ENCODE data around the gene ASPSCR1. TPM values are rescaled to one million over a fixed set of nuclear protein-coding genes. Genes with fewer than 3 reads are reported as not detected.

The ASPSCR1 gene
- total and polyA plus RNA-seq, 10 of the 15 experiments (the other 5 are each of a cell fraction or from before 2014, with no cell fraction given) = 1.5 to 48.4 (median 25.4) TPM

DNA sequence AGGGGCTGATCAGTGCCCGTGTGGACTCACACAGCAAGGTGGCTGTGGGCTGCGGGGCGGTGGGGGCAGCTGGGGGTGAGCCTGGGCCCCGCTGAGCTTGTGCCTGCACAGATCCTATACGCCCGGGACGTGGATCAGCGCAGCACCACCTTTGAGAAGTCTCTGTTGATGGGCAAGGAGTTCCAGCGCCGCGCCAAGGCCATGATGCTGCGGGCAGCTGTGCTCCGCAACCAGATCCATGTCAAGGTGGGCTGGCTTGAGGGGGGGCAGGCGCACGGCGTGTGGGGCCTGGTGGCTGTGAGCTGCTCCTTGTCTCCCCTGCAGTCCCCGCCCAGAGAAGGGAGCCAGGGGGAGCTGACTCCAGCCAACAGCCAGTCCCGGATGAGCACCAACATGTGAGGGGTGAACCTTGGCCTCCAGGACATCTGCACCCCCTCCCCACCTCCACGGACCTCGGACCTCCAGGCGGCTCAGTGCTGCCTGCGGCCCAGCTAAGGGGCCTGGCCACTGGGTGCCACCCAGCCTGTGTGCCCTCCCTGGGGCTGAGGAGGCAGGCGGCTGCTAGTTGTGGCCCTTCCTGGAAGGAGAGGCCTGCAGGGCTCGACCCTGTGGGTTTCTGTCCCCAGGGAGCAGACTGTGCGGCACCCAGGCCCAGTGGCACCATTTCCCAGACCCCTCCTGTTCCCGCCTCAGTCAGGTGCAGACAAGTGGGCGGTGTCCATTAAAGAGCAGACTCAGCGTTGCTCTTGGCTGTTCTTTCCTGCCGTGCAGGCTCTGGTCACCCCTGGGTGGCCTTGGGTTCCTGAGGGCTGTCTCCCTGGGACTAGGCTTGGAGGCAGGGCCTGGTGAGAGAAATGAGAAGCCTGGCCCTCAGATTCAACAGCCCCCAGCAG is 79.5 kb downstream of the ASPSCR1 start:
- H2AFZ ChIP-seq (ENCODE audit: control insufficient read depth, low read depth, low read length) = no peak overlapping the region
- BruUV-seq (replicated peaks) = TSS peak; percentile 33
- no peak overlapping the region for H3K4me2 ChIP-seq (ENCODE audit: control insufficient read depth, insufficient read depth)
- TF ChIP-seq POLR2A (IDR thresholded peaks at IDR 0.05; ENCODE audit: low read depth, low read length) (peak; percentile 73), POLR2AphosphoS5 (IDR thresholded peaks at IDR 0.05; ENCODE audit: low read length) (peak; percentile 55), FOS (IDR thresholded peaks at IDR 0.05; ENCODE audit: borderline replicate concordance, extremely low read depth, insufficient read length) (no peak)
- in situ Hi-C loops (cut with MboI) (no loop called here), intact Hi-C loops (cut with micrococcal nuclease; ENCODE audit: unreplicated experiment) (no loop called here)
- H3K27ac ChIP-seq (ENCODE audit: control insufficient read depth, insufficient read depth) = no peak overlapping the region
- no peaks in the 10 kb centered on the region for H4K20me1 ChIP-seq (ENCODE audit: control insufficient read depth, insufficient read depth)
- ATAC-seq = no peak
- FAIRE-seq = no peak
- H3K4me1 ChIP-seq (ENCODE audit: control insufficient read depth, insufficient read depth, low read length) = peaks cover 4% of the 10 kb centered on the region
- DNase-seq (ENCODE audit: low read depth, low spot score) = no peak
- ChIA-PET SMC1A (ENCODE audit: uncharacterized antibody, unreplicated experiment) (no interaction called here), CTCF (no interaction called here), POLR2A (no interaction called here), RAD21 (ENCODE audit: unreplicated experiment) (no interaction called here)
- H3K27me3 ChIP-seq (replicated peaks in 1 of 2; ENCODE audit: control insufficient read depth in 2 of 2, insufficient read depth in 2 of 2, low read length in 1 of 2) = no peaks in the 10 kb centered on the region
- peaks cover 14% of the 10 kb centered on the region for H3K79me2 ChIP-seq (ENCODE audit: control insufficient read depth, insufficient read depth, low read length)
- 70% methylated on average over 23 of the region's 29 CpGs for WGBS (ENCODE audit: insufficient coverage, insufficient replicate concordance, low lambda C conversion rate, missing lambda C conversion rate)
- H3K9me3 ChIP-seq (replicated peaks; ENCODE audit: control insufficient read depth, insufficient read depth, low read length) = no peaks in the 10 kb centered on the region
- H3K4me3 ChIP-seq = no peak overlapping the region
- no peak overlapping the region for H3K9ac ChIP-seq (ENCODE audit: control insufficient read depth, insufficient read depth, low read length)
- H3K36me3 ChIP-seq (ENCODE audit: control insufficient read depth in 2 of 2, insufficient read depth in 2 of 2, low read length in 1 of 2) = peaks cover 3 to 36% of the 10 kb centered on the region in 2 experiments

DNA sequence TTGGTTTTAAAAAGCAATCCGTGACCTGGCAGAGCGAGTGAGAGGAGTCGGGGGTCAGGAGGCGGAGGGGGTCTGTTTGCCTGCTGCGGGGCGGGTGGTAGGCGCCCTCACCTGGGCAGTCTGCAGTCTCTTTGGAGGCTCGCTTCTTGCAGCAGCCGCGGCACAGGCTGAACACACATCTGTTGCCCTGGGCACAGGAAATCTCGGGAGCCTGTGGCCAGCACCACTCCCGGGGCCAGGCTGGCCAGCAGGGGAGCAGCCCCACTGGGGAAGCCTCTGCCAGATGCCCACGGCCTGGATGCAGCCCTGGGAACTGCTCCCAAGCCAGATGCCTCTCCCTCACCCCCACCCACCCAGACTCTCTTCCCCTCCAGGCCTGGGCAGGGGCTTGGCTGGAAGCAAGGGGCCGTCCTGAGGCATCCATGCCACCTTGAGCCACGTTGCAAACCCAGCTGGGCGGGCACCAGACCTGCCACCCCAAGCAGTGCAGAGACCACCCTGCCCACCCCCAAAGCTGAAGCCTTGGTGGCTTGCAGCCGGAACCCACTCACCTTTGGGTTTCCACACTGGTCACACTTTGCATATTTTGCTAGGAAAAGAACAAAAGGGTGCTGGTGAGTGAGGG is 80.9 kb downstream of the ASPSCR1 start:
- Histone ChIP-seq H3K9ac (ENCODE audit: control insufficient read depth, insufficient read depth, low read length) (no peak overlapping the region), H3K4me3 (no peak overlapping the region), H3K27me3 (replicated peaks in 1 of 2; ENCODE audit: control insufficient read depth in 2 of 2, insufficient read depth in 2 of 2, low read length in 1 of 2) (no peaks in the 10 kb centered on the region), H3K9me3 (replicated peaks; ENCODE audit: control insufficient read depth, insufficient read depth, low read length) (no peaks in the 10 kb centered on the region), H3K4me1 (ENCODE audit: control insufficient read depth, insufficient read depth, low read length) (peaks cover under 1% of the 10 kb centered on the region; the same call in 1 of the 2 replicates), H3K36me3 (ENCODE audit: control insufficient read depth in 2 of 2, insufficient read depth in 2 of 2, low read length in 1 of 2) (peaks cover 3 to 36% of the 10 kb centered on the region in 2 experiments), H3K4me2 (ENCODE audit: control insufficient read depth, insufficient read depth) (no peak overlapping the region), H3K27ac (ENCODE audit: control insufficient read depth, insufficient read depth) (no peak overlapping the region), H4K20me1 (ENCODE audit: control insufficient read depth, insufficient read depth) (no peaks in the 10 kb centered on the region), H3K79me2 (ENCODE audit: control insufficient read depth, insufficient read depth, low read length) (peaks cover under 1% of the 10 kb centered on the region; the same call in 1 of the 2 replicates), H2AFZ (ENCODE audit: control insufficient read depth, low read depth, low read length) (no peak overlapping the region)
- no peak for DNase-seq (ENCODE audit: low read depth, low spot score)
- intact Hi-C loops (cut with micrococcal nuclease; ENCODE audit: unreplicated experiment) = no loop called here
- SMC1A ChIA-PET (ENCODE audit: uncharacterized antibody, unreplicated experiment) = no interaction called here
- FAIRE-seq = no peak
- BruUV-seq (replicated peaks) = no TSS peak
- TF ChIP-seq, protein P1, sequence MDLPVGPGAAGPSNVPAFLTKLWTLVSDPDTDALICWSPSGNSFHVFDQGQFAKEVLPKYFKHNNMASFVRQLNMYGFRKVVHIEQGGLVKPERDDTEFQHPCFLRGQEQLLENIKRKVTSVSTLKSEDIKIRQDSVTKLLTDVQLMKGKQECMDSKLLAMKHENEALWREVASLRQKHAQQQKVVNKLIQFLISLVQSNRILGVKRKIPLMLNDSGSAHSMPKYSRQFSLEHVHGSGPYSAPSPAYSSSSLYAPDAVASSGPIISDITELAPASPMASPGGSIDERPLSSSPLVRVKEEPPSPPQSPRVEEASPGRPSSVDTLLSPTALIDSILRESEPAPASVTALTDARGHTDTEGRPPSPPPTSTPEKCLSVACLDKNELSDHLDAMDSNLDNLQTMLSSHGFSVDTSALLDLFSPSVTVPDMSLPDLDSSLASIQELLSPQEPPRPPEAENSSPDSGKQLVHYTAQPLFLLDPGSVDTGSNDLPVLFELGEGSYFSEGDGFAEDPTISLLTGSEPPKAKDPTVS (IDR thresholded peaks at IDR 0.05; ENCODE audit: low read depth, low read length) = no peak
- TF ChIP-seq EP300 (IDR thresholded peaks at IDR 0.05; ENCODE audit: borderline replicate concordance in 1 of 2, control insufficient read depth in 1 of 2, low read depth in 2 of 2, low read length in 2 of 2) (no peak), NBN (IDR thresholded peaks at IDR 0.05) (no peak), ZSCAN29 (IDR thresholded peaks at IDR 0.05) (no peak), KDM1A (IDR thresholded peaks at IDR 0.05; ENCODE audit: borderline replicate concordance) (no peak), POLR2A (IDR thresholded peaks at IDR 0.05; ENCODE audit: low read depth, low read length) (0 out of 2 replicates have a peak, but pooled peaks have one; percentile 4), RELA (IDR thresholded peaks at IDR 0.05; ENCODE audit: borderline replicate concordance, partially characterized antibody) (no peak)
- in situ Hi-C loops (cut with MboI) = no loop called here
- RAD21 ChIA-PET (ENCODE audit: unreplicated experiment) = no interaction called here
- CTCF ChIA-PET = no interaction called here
- POLR2A ChIA-PET = no interaction called here
- ATAC-seq = no peak
- 76% methylated on average over 17 of the region's 17 CpGs for WGBS (ENCODE audit: insufficient coverage, insufficient replicate concordance, low lambda C conversion rate, missing lambda C conversion rate)
